Measurements from ENCODE around the gene ATE1. TPM values are rescaled to one million over a fixed set of nuclear protein-coding genes. Genes with fewer than 3 reads are reported as not detected.
"Not testable (repeated sequence)": the region's sequence is repeated elsewhere in the genome, so short reads cannot be mapped to it uniquely, and the experiment has no call there.

ATE1 gene
- total and polyA plus RNA-seq, 2 of the 4 experiments (the other 2 are of a cell fraction), result 6.4 to 27.8 TPM

- H3K4me2 ChIP-seq (ENCODE audit: low read depth, low read length); intact Hi-C loops (cut with micrococcal nuclease); POLR2A ChIA-PET (ENCODE audit: unreplicated experiment); H3K9ac ChIP-seq (ENCODE audit: low read depth, low read length); H3K23ac ChIP-seq (ENCODE audit: low read depth, low read length); H3K4me1 ChIP-seq (ENCODE audit: control insufficient read depth, insufficient read depth, low read length); H3K4ac ChIP-seq (ENCODE audit: low read depth, low read length); H3K27ac ChIP-seq (ENCODE audit: insufficient read depth, low read length); DNase-seq; H4K5ac ChIP-seq (ENCODE audit: low read depth, low read length); ATAC-seq (ENCODE audit: low read depth); H2BK20ac ChIP-seq (ENCODE audit: low read depth, low read length); BruUV-seq (replicated peaks); H3K9me3 ChIP-seq (ENCODE audit: control insufficient read depth, insufficient read depth, low read length); H2BK15ac ChIP-seq (ENCODE audit: low read depth, low read length); H2AFZ ChIP-seq (replicated peaks; ENCODE audit: low read length, poor library complexity); H3K4me3 ChIP-seq (ENCODE audit: insufficient read depth, low read depth, low read length); H3K18ac ChIP-seq (ENCODE audit: low read depth, low read length); H2AK5ac ChIP-seq (ENCODE audit: low read depth, low read length); H3K79me1 ChIP-seq (ENCODE audit: low read depth in 1 of 2, low read length in 2 of 2); in situ Hi-C loops (cut with MboI; ENCODE audit: low sequenced_read_pairs); H3K9me1 ChIP-seq (ENCODE audit: insufficient read depth, low read length); dilution Hi-C loops (cut with HindIII; ENCODE audit: low sequenced_read_pairs, unreplicated experiment); H3K56ac ChIP-seq (ENCODE audit: extremely low read depth, insufficient read depth, low read length); H3K14ac ChIP-seq (replicated peaks; ENCODE audit: low read depth, low read length); H2BK5ac ChIP-seq (ENCODE audit: low read depth, low read length, poor library complexity, severe bottlenecking); H2AK9ac ChIP-seq (replicated peaks; ENCODE audit: low read depth, low read length, poor library complexity); H4K8ac ChIP-seq (ENCODE audit: low read depth in 2 of 2, low read length in 2 of 2); H4K20me1 ChIP-seq (ENCODE audit: insufficient read depth, low read length); H2BK120ac ChIP-seq (ENCODE audit: low read depth, low read length); H3K27me3 ChIP-seq (ENCODE audit: control insufficient read depth, insufficient read depth, low read length); H4K91ac ChIP-seq (ENCODE audit: insufficient read depth, low read depth, low read length): not testable (repeated sequence)
- CTCF ChIA-PET, result interaction anchor here (1.0 kb wide), 1 partner anchor 85 kb away, joined by 3 read pairs; no protein-coding TSS in a partner anchor
- no CpG with 5 or more reads among the region's 8 CpGs for WGBS, 2 experiments (ENCODE audit: extremely low coverage in 2 of 2, insufficient read length in 1 of 2)
- peaks cover 16% of the 10 kb centered on the region for H3K36me3 ChIP-seq (ENCODE audit: control insufficient read depth, insufficient read depth, low read length)
Measured at GRCh38 chr10:121969086-121969485, 41.3 kb upstream of the ATE1 start.
